Endothelial cell of umbilical vein (primary cell): Measurements from ENCODE around the gene RAB4B.

Source experiments
- CTCF ChIP-seq, 2 donors: IDR thresholded peaks; 1 replicate in 1 of 2; 2 replicates in 1 of 2; pipeline ENCODE4 v1.5.1; 2011; ENCODE audit warnings: low read length in 2 of 2, mild to moderate bottlenecking in 2 of 2, moderate library complexity in 2 of 2, control low read depth in 1 of 2, inconsistent platforms in 1 of 2, low read depth in 1 of 2; ENCODE audit not compliant: insufficient read depth in 1 of 2; ENCODE audit errors: extremely low read depth in 1 of 2
- POLR2A ChIP-seq: IDR thresholded peaks from 2 replicates; pipeline ENCODE4 v1.6.1; 2012; ENCODE audit warnings: low read depth, mild to moderate bottlenecking, control low read depth, low read length

GRCh38 chr19:40733149-40733548, 44.9 kb upstream of the RAB4B start:
- TF ChIP-seq CTCF (IDR thresholded peaks at IDR 0.05; ENCODE audit: extremely low read depth in 1 of 2, insufficient read depth in 1 of 2, low read depth in 1 of 2, low read length in 2 of 2): no peak
- no peak for TF ChIP-seq POLR2A
